ENCODE data around the gene ITFG1.
"Not testable (repeated sequence)": the region's sequence is repeated elsewhere in the genome, so short reads cannot be mapped to it uniquely, and the experiment has no call there.

The ITFG1 gene

DNA sequence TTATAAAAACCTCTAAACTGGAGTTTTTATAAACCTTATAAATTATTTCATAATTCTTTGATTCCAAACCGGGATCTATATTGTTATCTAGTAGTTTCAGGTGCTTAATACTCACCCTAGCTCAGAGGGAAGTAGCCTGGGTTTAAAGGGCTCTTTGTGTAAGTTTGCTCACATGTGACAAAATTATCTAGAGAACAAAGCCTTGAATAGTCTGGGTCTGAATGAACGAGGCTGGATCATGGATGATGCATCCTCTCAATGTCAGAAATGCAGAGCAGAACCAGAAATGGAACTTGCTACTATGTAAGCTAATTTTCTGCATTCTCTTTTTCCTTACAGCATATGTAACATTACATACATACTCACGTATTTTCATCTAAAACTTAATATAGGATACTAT lies 213.2 kb downstream of the ITFG1 start:
- no peak for DNase-seq (ENCODE audit: low read depth, low spot score)

DNA sequence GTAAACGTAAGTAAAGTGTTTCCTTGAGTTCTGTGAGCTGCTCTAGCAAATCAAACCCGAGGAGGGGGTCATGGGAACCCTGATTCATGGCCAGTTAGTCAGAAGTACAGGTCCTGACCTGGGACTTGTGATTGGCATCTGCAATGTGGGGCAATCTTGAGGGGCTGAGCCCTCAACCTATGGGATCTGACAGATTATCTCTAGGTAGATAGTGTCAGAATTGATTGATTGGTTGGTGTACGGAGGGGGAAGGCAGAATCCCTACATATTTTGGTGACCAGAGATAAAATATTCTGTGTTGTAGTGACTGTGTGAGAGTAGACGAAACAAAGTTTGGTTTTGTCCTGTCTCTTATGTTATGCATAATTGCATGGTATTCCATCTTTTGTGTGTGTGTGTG lies 216.7 kb downstream of the ITFG1 start:
- no peak for DNase-seq (ENCODE audit: low read depth, low spot score)

DNA sequence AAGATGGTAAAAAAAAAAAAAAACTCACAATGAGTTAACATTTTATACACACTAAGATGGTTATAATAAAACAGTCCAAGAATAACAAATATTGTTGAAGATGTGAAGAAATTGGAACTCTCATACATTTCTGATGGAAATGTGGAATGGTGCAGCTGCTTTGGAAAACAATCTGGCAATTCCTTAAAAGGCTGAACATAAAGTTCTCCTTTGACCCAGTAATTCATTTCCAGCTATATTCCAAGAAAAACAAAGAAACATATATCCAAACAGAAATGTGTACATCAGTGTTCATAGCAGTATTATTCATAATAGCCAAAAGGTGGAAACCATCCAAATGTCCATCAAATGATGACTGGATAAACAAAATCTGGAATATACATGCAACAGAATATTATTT lies 219.8 kb downstream of the ITFG1 start:
- no peak for DNase-seq (ENCODE audit: low read depth, low spot score)

DNA sequence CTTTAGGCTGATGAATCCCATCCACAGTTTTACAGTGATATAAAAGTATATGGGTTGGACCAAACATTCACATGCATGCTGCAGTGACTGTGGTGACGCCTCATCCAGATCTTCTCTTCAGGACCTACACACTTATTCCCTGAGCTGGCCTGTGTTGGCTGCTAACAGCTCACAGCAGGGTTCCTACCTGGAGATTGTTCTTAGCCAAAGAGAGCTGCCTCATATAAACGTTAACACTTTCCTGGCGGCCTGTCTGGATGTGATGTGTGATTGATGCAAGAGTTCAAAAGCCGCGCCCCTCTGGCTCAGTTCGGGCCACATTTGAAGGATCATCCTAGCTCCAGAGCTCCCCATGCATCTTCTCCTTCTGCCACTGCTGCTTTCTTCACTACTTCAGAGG lies 224.1 kb downstream of the ITFG1 start:
- no peak for DNase-seq (ENCODE audit: low read depth, low spot score)

DNA sequence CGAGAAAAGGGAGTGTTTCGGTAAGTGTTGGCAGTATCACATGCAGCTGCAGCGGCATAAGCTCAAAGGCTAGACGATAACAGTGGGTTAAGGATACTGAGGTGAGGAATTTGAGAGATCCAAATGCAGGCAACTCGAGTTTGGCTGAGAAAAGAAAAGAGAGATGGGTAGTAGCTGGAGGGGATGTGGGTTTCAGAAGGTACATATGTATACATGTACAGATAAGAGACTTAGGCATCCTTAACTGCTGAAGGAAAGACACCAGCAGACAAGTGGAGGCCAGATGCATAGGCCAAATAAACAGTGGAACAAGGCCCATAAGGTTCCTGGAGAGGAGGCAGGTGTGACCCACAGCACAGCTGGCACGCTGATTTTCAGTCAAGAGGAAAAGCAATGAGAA lies 230.6 kb downstream of the ITFG1 start:
- DNase-seq (ENCODE audit: low read depth, low spot score), result no peak

- no peak for DNase-seq (ENCODE audit: low read depth, low spot score)
Observed at GRCh38 chr16:47229053-47230050, 231.5 kb downstream of the ITFG1 start.

- DNase-seq (ENCODE audit: low read depth, low spot score), result no peak
Observed at GRCh38 chr16:47228241-47228640, 232.6 kb downstream of the ITFG1 start.

DNA sequence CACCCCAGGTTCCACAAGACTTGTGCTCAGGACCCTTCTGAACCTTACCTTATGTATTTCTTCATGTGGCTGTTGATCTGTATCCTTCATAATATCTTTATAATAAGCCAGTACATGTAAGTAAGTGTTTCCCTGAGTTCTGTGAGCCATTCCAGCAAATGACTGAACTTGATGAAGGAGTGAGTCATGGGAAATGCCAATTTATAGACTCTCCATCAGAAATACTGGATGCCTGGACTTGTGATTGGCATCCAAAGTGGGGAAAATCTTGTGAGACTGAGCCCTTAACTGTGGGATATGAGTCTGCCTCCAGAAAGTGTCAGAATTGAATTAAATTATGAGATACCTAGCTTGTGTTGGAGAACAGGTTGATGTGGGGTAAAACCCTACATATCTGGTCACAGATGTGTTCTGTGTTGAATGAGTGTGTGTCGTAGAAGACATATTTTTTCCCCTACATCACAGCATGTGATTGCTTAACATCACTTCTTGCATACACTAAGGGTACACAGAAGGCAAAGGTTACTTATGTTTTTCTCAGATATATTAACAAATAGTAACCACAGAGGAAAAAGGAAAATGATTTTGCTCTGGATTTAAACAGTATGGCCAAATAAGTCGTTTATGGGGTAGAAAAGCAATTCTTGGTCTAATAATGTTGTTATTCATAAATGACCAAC lies 247.0 kb downstream of the ITFG1 start:
- no peak for DNase-seq (ENCODE audit: low read depth, low spot score)

DNA sequence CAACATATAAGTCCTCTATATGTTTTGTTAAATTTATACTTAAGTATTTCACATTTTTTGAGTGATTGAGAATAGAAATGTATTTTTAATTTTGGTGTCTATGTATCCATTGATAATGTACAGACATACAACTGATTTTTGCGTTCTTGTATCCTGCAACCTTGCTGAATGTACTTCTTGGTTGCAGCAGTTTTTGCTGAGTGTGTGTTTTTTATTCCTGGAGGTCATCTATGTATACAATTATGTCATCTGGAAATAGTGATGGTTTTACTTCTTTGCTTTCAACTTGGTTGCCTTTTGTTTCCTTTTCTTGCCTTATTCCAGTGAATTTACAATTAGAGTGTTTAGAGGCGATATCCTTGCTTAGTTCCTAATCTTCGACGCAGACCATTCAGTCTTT lies 249.6 kb downstream of the ITFG1 start:
- DNase-seq (ENCODE audit: low read depth, low spot score), result no peak

- DNase-seq (ENCODE audit: low read depth, low spot score), result no peak
Observed at GRCh38 chr16:47204736-47205504, 255.9 kb downstream of the ITFG1 start.

DNA sequence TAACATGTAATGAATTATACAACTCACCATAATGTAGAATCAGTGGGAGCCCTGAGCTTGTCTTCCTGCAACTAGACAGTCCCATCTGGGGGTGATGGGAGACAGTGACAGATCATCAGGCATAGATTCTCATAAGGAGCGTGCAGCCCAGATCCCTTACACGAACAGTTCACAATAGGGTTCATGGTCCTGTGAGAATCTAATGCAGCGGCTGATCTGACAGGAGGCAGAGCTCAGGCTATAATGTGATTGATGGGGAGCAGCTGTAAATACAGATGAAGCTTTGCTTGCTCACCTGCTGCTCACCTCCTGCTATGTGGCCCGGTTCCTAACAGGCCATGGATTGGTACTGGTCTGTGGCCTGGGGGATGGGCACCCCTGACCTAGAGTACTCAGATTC lies 257.4 kb downstream of the ITFG1 start:
- DNase-seq (ENCODE audit: low read depth, low spot score), result not testable (repeated sequence)

DNA sequence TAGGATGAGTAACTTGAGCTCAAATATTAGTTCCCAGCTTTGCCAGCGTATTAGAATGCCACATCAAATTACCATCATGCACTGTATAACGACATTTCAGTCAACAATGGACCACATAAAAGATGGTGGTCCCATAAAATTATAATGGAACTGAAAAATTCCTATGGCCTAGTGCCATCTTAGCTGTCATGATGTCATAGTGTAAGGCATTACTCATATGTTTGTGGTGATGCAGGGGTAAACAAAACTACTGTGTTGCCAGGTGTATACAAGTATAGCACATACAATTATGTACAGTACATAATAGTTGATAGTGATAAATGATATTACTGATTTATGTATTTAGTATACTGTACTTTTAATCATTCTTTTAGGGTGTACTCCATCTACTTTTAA lies 262.7 kb downstream of the ITFG1 start:
- DNase-seq (ENCODE audit: low read depth, low spot score), result no peak

DNA sequence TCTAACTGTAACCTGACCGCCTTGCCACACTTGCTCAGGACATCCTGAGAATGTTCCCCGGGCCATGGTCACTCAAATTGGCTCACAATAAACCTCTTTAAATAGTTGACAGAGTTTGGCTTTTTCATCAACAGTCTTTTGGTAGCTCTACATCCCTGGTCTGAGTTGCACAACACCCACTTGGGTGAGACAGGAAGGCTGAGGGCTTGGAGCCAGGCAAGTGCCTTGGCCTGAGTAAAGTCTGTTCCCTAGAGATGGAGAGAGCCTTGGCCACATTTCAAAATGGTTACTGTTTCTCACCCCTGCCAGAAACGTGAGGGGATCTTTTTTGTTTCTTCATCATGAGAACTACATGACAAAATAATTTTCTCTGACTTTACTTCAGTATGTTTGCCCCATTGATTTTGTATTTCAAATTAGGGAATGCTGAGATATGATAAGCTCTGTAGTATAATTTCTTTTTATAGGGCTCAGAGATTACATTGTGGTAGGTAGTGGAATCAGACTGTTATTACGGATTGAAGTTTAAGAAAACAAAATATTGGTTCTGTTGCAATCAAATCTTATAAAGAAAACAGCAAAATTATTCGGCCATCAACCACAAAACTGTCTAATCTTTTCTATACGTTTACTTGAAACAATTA lies 263.2 kb downstream of the ITFG1 start:
- DNase-seq (ENCODE audit: low read depth, low spot score), result no peak

DNA sequence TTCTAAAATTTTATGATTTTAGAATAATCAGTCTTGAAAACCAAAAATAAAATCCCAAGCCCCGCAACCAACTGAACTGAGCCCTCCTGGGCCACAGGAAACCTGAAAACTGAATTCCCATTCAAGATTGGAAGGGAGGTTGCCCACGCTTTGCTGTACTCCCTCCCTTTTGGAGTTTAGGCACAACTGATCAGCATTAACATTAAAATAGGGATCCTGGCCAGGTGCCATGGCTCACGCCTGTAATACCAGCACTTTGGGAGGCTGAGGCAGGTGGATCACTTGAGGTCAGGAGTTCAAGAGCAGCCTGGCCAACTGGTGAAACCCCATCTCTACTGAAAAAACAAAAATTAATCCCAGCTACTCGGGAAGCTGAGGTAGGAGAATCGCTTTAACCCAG lies 264.4 kb downstream of the ITFG1 start:
- no peak for DNase-seq (ENCODE audit: low read depth, low spot score)

DNA sequence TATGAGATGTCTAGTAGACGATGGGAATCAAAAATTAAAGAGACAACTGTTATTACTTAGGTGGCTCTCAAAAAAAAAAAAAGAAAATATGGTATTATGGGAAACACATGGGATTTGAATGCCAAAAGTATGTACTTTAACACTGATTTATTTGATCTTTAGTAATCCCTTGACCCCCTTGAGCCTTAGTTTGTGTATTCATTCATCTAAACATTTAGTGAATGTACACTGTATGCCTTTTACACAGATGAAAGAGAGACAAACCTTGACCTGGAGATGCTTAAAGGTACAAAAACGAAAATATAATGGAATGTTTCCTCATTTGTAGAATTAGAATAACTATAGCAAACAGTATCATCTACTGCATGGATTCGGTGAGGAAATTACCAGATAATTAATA lies 278.5 kb downstream of the ITFG1 start:
- DNase-seq (ENCODE audit: low read depth, low spot score), result no peak

- not testable (repeated sequence) for DNase-seq (ENCODE audit: low read depth, low spot score)
Observed at GRCh38 chr16:47181066-47181465, 279.8 kb downstream of the ITFG1 start.

DNA sequence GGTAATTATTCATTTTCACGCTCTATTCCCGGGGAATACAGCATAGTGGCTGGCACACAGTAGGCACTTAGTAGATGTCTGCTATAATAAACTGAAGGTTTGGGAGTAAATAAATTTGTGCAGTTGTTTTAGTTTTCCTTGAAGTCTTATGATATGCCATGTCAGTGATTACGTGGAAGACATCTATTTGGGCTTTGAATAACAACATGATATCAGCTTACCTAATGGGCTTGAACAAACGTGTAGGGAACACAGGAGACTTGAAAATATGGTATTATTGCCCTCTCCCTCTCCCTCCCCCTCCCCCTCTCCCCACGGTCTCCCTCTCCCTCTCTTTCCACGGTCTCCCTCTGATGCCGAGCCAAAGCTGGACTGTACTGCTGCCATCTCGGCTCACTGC lies 280.8 kb downstream of the ITFG1 start:
- DNase-seq (ENCODE audit: low read depth, low spot score), result no peak

DNA sequence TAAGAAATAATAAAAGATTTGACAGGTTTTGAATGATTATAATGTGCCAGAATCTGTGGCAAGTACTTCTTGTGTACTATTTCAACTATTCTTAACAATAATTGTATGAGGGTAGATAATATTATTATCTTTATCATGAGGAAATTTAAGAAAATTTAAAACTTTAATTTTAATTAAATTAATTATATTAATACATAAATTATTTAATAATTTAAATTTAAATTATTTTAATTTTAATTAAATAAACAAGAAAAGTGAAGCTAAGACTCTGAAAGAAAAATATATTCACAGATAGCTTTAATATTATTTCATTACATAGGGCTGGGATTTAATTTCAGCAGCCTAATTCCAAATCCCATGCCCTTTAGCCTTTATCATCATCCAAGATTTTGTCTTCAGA lies 285.7 kb downstream of the ITFG1 start:
- no peak for DNase-seq (ENCODE audit: low read depth, low spot score)

- DNase-seq (ENCODE audit: low read depth, low spot score), result no peak
Observed at GRCh38 chr16:47162670-47163420, 298.0 kb downstream of the ITFG1 start.

- no peak for DNase-seq (ENCODE audit: low read depth, low spot score)
Observed at GRCh38 chr16:47161464-47161863, 299.4 kb downstream of the ITFG1 start.

DNA sequence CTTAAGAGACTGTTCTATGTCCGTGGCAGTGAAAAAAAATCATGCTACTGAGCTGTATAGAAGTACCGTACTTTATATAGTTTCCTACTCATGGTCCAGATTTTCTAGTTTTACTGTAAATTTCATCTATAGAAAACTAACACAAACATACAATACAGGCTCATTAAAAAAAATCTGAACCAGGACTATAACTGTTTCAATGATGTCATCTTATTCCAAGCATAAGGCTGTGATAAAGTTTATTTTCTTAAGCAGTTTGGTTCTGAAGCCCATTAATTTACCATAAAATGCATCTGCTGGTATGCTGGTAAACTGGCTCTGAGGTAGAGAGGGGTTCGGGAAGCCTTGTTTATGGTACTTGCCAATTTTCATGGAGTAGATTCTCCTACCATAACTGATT lies 300.4 kb downstream of the ITFG1 start:
- no peak for DNase-seq (ENCODE audit: low read depth, low spot score)

Measured in activated naive CD8-positive, alpha-beta T cell treated with anti-CD3 and anti-CD28 coated beads, Interleukin-2, amount 50 U/mL, for 16 hours (primary cell).